Activated naive CD4-positive, alpha-beta T cell treated with anti-CD3 and anti-CD28 coated beads, Interleukin-2, amount 50 U/mL, for 72 hours (primary cell): ENCODE measurements around the gene EFNA2. TPM values are rescaled to one million over a fixed set of nuclear protein-coding genes. Genes with fewer than 3 reads are reported as not detected.

Experiments
- ATAC-seq, 2 donors: fragments of 150-1000 bp; cut with Tn5 transposase; 2 replicates each; pipeline ENCODE4 v1.10.0; 2021; ENCODE audit warnings: mild to moderate bottlenecking in 2 of 2, moderate library complexity in 2 of 2
- DNase-seq, 2 donors: peaks; one replicate each; pipeline ENCODE4 v3.0.0; 2021 to 2022; ENCODE audit warnings: low spot score in 2 of 2
- H3K27ac Mint-ChIP-seq, 2 donors: one replicate each; pipeline ENCODE4 v1.8.0; 2022; ENCODE audit warnings: mild to moderate bottlenecking in 2 of 2, mixed read lengths in 2 of 2
- H3K36me3 Mint-ChIP-seq, 2 donors: one replicate each; pipeline ENCODE4 v1.8.0; 2022; ENCODE audit warnings: mixed read lengths in 2 of 2
- H3K9me3 Mint-ChIP-seq, 2 donors: one replicate each; pipeline ENCODE4 v1.8.0; 2022; ENCODE audit warnings: mixed read lengths in 2 of 2
- total RNA-seq, 2 donors: library from RNA; stranded (reverse); gene quantifications; one replicate each; pipeline ENCODE4 v1.2.3, GENCODE V29; 2022

The EFNA2 gene
- total RNA-seq, 2 donors from 2014 or later, result 0.25 TPM; not detected in 1

DNA sequence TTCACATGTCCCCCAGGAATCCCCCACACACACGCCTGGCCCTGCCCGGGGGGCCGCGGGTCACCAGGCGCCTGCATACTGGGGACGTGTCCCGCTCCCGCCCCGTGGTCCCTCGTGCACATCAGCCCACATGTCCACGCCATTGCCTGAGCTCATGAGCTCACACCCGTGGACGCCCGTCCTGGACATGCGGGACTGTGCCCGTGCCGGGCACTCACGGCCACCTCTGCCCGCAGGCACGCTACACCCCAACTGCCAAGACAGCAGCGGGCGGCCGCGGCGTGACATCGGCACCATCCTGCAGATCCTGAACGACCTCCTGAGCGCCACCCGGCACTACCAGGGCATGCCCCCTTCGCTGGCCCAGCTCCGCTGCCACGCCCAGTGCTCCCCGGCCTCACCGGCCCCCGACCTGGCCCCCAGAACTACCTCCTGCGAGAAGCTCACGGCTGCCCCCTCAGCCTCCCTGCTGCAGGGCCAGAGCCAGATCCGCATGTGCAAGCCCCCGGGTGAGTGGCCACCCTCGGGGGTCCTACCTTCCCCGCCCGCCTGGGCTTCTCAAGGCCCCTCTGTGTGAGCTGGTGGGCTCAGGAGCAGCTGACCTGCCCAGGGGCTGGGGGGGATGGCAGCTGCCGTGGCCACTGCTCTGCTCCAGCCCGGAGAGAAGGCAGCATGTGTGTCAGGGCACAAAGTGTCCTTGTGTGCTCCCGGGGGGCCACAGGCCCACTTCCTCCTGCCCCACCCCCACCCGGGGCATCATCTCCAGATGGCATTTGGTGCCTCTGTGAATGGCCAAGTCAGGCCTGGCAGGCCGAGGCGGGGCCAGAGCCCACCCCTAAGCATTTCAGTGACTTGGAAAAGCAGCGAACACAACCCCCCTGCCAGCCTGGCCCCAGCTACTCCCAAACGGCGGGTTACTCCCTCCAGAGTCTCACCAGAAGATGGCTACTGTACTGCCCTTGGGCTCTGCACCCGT, 30.2 kb upstream of the EFNA2 start:
- DNase-seq, result no peak
- H3K27ac Mint-ChIP-seq, result peak overlapping the region in 1 of 2 donors; percentile 92
- ATAC-seq, result no peak
- no peaks in the 10 kb centered on the region for H3K9me3 Mint-ChIP-seq
- H3K36me3 Mint-ChIP-seq, result peaks cover 20 to 32% of the 10 kb centered on the region in 2 donors

DNA sequence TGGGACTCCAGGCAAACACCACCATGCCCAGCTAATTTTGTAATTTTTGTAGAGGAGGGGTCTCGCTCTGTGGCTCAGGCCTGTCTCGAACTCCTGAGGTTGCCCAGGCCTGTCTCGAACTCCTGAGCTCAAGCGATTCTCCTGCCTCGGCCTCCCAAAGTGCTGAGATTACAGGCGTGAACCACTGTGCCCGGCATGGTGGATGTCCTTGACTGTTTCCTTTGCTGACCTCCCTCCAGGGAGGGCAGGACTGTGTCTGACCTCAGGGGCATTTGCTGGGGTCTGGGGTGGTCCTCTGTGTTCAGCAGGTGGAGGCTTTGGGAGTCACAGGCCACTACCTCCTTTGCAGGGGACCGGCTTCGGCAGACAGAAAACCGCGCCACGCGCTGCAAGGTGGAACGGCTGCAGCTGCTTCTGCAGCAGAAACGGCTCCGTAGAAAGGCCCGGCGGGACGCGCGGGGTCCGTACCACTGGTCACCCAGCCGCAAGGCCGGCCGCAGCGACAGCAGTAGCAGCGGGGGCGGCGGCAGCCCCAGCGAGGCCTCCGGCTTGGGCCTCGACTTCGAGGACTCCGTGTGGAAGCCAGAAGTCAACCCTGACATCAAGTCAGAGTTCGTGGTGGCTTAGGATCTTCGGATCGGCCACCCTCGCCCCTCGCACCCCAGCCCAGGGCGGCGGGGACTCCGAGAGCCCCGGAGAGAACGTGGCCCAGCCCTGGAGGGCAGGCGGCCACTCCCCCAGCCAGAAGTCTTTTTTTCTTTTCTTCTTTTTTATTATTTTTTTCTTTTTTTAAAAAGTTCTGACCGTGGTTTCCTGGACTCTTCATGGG, 28.8 kb upstream of the EFNA2 start:
- ATAC-seq (no peak), DNase-seq (no peak)
- H3K36me3 Mint-ChIP-seq, result peaks cover 21 to 30% of the 10 kb centered on the region in 2 donors
- H3K9me3 Mint-ChIP-seq, result no peaks in the 10 kb centered on the region
- no peak overlapping the region for H3K27ac Mint-ChIP-seq

DNA sequence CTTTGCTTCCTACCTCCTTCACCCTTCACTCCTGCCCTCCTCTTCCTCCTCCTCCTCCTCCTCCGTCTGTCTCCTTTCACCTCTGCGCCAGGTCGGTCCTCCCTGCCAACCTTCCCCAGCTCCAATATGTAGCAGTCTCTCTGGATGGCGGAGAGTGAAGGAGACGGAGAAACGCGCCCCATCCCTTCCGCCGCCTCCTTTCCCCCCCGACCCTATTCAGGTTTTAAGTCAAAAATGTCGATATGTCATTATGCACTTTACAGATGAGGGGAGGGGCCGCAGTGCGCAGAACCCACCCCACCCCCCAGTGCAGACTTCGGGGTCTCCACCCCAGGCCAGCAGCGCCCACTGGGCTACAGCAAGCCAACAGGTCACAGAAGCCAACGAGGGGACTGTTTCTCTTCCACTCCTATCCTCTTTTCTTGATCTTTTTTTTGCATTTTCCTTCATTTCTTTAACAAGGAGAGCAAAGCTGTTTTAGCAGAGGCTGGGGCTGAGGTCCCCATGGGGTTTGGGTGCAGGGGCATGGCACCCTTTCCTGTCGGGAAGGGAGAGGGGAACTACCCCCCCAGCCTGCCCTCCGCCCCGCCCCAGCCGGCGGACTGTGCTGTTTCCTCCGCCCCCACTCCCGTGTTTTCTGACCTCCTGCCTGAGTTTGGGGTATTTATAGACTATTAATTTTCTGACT, 28.1 kb upstream of the EFNA2 start:
- no peak for ATAC-seq
- DNase-seq, result no peak
- Mint-ChIP-seq H3K9me3 (no peaks in the 10 kb centered on the region), H3K27ac (peak overlapping the region; percentile 68 to 96), H3K36me3 (peaks cover 16 to 31% of the 10 kb centered on the region in 2 donors)

DNA sequence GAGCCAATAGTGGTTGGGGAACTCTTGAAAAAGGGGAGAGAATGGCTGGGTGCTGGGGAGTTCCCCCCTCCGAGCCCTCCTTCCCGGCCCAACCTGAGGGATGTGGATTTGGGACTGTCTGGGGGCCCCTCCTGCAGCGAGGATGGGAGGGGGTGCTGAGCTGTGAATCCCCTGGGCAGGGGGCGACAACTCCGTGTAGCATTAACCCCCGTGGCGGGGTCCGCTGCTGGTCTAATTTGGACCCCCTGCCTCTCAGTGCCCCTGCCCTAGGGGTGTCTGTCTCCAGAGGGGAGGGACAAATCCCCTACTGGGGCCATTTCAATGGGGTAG, 27.5 kb upstream of the EFNA2 start:
- Mint-ChIP-seq H3K36me3 (peaks cover 16 to 31% of the 10 kb centered on the region in 2 donors), H3K27ac (peak overlapping the region; percentile 68 to 96), H3K9me3 (no peaks in the 10 kb centered on the region)
- ATAC-seq (no peak), DNase-seq (no peak)

DNA sequence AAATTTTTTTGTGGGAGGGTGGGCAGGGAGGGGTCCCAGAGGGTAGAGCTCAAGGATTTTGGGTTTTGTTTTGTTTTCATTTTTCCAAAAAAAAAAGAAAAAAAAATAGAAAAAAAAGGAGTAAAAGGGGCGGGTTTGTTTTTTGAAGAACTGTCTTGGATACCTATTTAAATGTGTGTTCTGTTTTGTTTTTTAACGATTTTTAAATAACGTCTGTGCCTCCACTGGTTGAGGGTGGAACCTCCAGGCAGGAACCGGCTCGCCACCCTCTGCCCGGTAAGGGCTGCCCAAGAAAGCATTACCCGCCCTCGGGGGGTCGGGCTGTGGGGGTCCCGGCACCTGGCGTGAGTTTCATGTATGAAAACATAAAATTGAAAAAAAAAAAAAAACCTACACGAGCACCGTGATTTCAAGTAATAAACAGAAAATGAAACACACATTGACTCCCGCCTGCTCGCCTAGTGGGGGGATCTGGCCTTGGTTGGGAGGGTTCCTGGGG, 26.9 kb upstream of the EFNA2 start:
- DNase-seq, result no peak
- H3K27ac Mint-ChIP-seq, result peak overlapping the region; percentile 92 to 96
- no peak for ATAC-seq
- H3K36me3 Mint-ChIP-seq, result peaks cover 16 to 25% of the 10 kb centered on the region in 2 donors
- H3K9me3 Mint-ChIP-seq, result no peaks in the 10 kb centered on the region

DNA sequence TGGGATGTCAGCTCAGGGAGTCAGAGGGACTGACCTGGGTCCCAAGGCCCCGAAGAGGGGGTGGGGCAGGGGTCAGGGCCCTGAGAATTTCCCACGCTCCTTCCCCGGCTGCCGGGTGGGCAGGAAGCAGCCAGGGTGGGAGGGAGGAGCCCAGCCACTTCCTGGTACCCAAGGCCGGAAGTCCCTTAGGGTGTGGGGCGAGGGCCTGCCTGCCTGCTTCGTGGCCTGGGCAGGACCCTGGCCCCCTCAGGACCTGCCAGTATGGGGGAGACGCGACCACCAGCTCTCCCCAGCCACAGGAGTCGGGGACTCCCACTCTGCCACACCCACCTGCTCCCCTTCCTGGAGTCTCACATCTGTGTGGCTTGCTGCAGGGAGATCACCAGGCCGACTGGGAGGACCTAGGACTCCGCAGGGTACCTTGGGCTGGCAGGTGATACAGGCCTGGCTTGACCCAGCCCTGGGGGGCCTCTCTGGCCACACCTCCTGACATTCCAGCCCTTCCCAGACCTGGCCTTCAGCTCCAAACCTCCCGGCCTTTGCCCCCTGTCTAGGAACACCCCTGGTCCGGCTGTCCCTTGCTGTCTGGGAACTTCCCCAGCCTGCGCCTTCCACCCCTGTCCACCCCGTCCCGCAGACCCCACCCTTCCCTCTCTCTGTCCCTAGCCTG, 26.3 kb upstream of the EFNA2 start:
- H3K36me3 Mint-ChIP-seq, result peaks cover 16 to 25% of the 10 kb centered on the region in 2 donors
- H3K9me3 Mint-ChIP-seq, result no peaks in the 10 kb centered on the region
- ATAC-seq (peak; percentile 40 to 42), DNase-seq (peak; percentile 69 to 87)
- peak overlapping the region; percentile 92 to 96 for H3K27ac Mint-ChIP-seq

DNA sequence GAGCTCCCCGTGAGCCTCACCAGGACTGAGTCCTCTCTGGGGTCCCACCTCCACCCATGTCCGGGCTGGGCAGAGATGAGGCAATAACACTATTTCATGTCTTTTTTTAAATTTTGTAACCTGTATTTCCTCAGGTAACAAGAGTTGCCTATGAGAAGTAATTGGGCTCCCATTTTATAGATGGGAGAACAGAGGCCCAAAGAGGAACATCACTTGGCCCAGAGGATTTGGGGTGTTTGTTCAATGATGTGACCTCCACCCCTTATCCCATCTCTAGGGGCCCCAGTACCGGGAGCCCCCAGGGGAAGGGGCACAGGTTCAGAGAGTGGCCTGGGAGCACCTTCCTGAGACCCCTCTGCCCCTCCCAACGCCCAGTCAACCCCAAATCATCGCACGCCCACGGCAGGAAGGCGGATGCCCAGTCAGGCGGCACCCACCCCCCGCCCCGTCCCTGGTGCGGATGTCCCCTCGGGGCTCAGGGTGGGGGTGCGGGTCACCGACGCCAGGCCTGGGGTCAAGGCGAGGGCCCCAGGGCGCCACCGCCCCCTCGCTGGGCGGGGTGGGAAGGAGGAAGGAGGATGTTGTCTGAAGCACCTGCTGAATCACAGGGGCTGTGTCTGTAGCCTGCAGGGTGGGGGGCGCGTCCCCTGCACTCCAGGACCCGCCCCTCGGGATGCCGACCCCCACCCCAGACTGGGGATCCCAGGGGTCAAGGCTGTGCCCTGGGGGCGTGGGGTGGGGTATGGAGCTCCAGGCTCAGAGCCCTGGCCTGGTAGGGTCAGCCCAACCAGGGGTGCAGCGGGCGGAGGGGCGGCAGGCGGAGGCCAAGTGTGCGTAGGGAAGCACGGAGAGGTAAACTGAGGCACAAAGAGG, 25.6 kb upstream of the EFNA2 start:
- ATAC-seq (peak; percentile 38 to 47), DNase-seq (peak in 1 of 2 donors; percentile 85)
- Mint-ChIP-seq H3K27ac (peak overlapping the region; percentile 92 to 96), H3K36me3 (peaks cover 10 to 25% of the 10 kb centered on the region in 2 donors), H3K9me3 (no peaks in the 10 kb centered on the region)

DNA sequence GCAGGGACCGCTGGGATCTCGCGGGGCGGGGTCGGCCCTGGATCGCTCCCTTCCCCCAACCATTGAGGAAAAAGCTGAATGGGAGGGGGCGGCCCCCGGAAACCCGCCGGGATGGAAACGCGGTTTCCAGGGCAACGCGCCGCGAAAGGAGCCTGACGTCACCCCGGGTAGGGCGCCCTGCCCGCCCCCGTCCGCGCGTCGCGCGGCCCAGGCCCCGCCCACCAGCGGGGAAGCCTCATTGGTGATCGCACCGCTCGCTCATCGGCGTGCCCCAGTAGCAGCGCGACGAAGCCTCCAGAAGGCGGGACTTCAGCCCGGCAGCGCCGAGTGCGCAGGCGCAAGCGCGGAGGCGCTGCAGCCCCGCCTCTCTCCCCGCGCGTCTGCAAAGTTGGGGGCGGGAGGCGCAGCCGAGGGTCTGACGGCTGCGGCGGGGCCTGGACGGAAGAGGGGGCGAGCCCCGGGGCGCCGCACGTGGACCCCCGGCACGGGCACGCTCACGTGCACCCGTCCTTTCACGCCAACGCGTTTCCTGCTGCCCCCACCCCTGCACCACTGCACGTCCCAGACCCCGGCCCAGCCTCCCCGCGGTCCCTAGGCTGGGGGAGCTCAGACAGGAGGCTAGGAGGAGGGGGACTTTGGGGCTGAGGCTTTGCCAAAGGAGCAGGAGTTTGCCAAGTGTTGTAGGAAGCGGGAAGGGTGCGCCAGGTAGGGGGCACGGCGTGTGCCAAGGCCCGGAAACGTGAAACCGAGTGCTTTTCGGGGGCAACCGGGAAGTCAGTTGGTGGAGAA, 24.7 kb upstream of the EFNA2 start:
- H3K36me3 Mint-ChIP-seq, result peaks cover 9 to 25% of the 10 kb centered on the region in 2 donors
- DNase-seq (peak; percentile 98 to 99), ATAC-seq (peak; percentile 79 to 87)
- peak overlapping the region; percentile 92 to 97 for H3K27ac Mint-ChIP-seq
- no peaks in the 10 kb centered on the region for H3K9me3 Mint-ChIP-seq

DNA sequence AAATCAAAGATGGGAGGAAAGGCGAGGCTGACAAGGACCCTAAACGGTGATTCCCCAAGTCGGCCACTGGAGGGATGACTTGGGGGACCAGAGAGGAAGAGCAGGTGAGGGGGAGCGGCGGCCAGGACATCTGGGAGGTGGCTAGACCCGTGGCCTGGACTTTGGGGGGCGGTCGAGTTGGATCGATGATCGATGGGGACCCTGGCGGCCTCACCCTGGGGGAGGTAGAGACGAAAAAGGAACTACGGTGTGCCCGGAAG, 24.2 kb upstream of the EFNA2 start:
- DNase-seq (no peak), ATAC-seq (no peak)

DNA sequence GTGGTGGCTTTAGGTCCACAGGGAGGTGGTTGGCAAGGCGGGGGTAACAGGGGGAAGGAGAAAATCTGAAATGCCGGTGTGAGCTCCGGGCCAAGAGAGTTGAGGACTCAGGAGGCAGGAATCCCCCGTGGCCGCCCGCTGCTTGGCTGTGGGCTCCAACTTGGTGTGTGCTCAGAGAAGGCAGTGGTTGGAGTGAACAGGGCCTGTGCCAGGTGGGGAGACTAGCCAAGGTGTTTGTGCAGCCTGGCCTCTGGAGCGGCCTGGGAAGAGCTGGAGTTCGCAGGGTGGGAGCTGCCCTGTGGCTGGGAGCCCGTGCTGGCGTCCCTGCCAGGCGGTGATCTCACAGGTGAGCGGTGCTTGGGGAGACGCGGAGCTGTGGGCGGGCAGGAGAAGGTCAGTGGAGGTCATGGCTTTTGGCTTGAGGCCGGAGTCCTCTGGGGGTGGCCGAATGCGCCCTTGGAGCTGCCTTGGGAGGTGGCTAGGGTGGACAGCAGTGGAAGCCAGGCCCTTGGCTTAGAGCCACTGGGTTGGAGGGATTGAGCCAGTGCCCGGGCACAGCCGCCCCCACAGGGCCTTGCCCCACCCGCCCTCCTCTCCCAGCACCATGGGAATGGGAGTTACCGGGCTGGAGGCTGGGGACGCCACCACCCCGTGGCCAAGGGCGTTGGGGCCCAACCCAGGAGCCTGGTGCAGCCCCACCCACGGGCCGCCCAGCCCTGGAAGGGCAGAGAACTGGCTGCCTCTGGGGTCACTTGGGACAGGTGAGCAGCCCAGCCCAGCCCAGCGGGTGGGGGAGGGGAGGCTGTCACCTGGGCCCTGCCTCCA, 23.7 kb upstream of the EFNA2 start:
- peak overlapping the region; percentile 92 to 97 for H3K27ac Mint-ChIP-seq
- no peaks in the 10 kb centered on the region for H3K9me3 Mint-ChIP-seq
- ATAC-seq, result no peak
- H3K36me3 Mint-ChIP-seq, result peaks cover 9 to 25% of the 10 kb centered on the region in 2 donors
- DNase-seq, result no peak

More for the DNA sequence above, 24.2 kb upstream of the EFNA2 start:
- Mint-ChIP-seq H3K9me3 (no peaks in the 10 kb centered on the region), H3K36me3 (peaks cover 9 to 25% of the 10 kb centered on the region in 2 donors), H3K27ac (peak overlapping the region; percentile 92 to 97)

DNA sequence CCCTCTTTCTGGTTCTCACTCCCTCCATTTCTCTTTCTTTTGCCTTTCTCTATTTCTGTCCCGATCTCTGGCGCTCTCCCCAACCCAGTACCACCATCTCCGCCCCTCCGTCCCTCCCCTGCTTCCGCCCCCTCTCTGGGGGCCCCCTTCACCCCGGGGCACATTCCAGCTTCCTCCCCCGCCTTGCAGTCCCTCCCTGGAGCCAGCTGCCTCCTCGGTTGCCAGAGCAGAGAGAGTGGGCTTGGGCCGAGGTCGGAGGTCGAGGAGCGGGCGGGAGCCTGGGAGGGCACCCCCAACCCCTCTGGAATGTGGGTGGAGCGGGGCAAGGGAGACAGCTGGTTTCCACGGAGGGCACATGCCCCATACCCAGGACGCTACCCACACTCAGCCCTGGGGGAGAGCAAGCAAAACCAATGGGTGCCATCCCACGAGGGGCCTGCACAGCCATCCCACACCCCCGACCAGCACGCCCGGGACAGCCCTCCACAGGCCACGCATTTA, 23.0 kb upstream of the EFNA2 start:
- DNase-seq, result no peak
- ATAC-seq, result no peak
- H3K36me3 Mint-ChIP-seq, result peaks cover 9 to 22% of the 10 kb centered on the region in 2 donors
- H3K27ac Mint-ChIP-seq, result peak overlapping the region in 1 of 2 donors; percentile 53
- H3K9me3 Mint-ChIP-seq, result no peaks in the 10 kb centered on the region

DNA sequence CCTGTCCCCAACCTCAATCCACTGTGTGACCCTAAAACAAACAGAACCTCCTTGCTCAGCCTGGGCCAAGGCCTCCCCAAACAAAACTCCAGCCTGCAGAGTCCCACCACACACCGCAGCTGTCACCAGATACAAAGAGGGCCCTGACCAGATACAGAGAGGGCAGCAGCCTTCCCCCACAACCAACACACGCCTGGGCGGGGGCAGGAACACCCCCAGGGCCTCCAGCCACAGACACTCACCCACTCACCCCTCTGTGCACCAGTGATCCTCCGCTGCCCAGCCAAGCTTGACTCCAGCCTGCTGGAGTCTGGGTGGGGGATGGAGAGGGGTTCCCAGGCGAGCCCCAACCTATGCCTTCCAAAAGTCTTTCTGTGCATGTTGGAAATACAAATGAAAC, 22.5 kb upstream of the EFNA2 start:
- DNase-seq, result no peak
- Mint-ChIP-seq H3K27ac (peak overlapping the region in 1 of 2 donors; percentile 53), H3K9me3 (no peaks in the 10 kb centered on the region), H3K36me3 (peaks cover 9 to 21% of the 10 kb centered on the region in 2 donors)
- no peak for ATAC-seq

DNA sequence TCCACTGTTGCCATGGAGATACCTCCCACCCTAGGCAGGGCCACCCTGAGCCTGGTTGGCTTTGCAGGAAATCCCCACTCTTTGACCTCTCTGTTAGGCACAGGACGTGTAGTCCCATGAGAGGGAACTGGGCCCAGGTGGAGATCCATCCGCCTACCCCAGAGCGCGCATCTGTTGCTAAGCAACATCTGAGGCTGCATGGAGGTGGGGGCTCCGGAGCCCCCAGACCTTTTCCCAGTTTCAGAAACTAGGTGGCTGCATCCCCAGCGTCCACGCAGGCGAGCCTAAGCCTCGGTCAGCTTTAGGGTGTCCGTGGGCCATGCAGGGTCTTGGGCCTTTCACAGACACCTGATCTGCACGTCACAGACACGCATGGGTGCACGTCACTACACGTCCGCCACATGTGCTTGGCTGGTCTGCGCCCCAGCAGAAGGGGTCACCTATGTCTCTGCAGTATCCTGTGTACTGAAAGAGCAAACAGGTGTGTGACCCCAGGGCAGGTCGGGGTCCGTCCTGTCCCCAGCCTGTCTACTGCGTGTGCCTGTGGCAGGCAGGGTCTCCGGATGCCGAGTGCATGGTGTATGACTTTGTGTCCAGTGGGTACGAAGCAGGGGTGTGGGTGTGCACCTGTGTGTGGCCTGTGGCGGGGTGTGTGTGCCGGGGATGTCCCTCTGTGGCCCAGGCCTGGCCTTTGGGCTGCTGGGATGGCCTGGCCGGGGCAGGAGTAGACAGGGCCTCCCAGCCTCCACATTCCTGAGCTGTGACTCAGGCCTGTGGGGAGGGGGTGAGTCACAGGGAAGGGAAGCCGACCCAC, 20.7 kb upstream of the EFNA2 start:
- Mint-ChIP-seq H3K9me3 (no peaks in the 10 kb centered on the region), H3K27ac (peak overlapping the region in 1 of 2 donors; percentile 47), H3K36me3 (peaks cover 11 to 12% of the 10 kb centered on the region in 2 donors)
- peak in 1 of 2 donors; percentile 77 for DNase-seq
- ATAC-seq, result peak in 1 of 2 donors; percentile 2
